NCI-H510A (cell line): ENCODE results near the gene SLC34A2.
"Not testable (repeated sequence)": the region's sequence is repeated elsewhere in the genome, so short reads cannot be mapped to it uniquely, and the experiment has no call there.

Source experiments
- DNase-seq: peaks from one replicate; lab custom pipeline; 2025; lab: John Stamatoyannopoulos, UW

Gene SLC34A2

DNA sequence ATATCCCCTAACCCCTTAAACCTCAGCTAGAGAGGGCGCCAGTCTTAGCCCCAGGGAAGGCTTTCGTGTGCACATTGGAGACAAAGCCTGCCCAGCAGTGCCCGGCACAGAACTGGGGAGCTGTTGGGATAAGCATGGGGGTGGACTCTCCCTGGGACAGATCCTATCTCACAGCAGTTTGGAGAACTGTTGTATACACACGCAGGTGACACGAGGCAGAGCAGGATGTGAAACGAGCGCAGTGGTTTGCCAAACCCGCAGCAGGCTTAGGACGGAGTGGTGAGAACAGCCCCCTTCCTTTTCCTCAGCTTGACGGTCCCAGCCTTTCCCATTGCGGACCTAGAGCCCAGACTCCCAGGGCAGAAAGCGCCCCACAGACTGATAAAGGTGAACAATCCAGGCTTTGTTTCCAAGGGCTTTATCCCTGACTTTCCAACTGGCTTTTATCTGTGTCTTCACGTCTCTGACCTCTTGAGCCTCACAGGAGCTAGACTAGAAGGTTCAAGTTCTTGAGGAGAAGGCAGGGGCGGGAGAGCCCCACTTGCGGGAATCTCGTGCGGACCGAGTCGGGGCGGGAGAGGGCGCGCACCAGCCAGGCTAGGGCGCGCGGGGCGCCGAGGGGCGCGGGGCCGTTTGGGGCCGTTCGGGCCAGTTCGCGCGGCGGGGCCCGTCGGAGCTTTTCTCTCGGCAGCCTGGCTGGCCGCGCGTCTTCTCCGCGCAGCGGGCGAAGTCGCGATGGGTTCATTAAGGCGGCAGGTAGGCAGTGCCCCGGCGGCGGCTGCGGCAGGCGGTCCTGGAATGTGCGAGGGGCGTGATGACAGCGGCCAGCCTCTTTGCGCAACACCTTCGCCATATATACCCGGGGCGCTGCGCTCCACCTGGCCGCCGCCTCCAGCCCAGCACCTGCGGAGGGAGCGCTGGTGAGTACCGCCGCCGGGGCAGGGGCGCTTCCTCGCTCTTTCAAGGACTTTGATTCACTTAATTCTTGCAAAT lies at the start of gene SLC34A2:
Gene SLC34A2, plus strand, starts transcription at position 881 of the 993 bp plus-strand sequence. CDS start 6,650 bp downstream, outside the sequence.
- DNase-seq: peak; percentile 41

GRCh38 chr4:25608644-25609043 lies 47.0 kb upstream of the SLC34A2 start:
- peak; percentile 7 for DNase-seq

- DNase-seq: no peak
Observed at GRCh38 chr4:25609976-25610375, 45.7 kb upstream of the SLC34A2 start.

DNA sequence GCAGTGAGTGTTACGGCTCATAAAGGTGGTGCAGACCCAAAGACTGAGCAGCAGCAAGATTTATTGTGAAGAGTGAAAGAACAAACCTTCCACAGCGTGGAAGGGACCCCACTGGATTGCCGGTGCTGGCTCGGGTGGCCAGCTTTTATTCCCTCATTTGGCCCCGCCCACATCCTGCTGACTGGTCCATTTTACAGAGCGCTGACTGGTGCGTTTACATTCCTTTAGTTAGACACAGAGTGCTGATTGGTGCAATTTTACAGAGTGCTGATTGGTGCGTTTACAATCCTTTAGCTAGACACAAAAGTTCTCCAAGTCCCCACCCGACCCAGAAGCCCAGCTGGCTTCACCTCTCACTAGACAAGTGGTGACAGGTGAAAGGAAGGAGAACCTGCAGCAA lies 42.0 kb upstream of the SLC34A2 start:
- not testable (repeated sequence) for DNase-seq

DNA sequence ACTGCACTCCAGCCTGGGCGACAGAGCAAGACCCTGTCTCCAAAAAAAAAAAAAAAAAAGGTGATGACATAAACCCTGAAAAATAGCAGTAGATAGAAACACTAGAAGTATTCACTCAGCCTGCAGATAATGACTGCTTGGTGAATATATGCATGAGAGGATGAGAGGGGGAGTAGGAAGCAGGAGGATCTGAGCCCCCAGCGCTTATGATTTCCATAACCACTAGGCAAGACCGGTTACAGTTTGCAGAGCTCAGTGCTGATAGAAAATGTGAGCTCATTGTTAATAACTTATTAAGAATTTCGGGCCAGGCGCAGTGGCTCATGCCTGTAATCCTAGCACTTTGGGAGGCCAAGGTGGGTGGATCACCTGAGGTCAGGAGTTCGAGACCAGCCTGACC lies 40.8 kb upstream of the SLC34A2 start:
- DNase-seq: no peak

DNA sequence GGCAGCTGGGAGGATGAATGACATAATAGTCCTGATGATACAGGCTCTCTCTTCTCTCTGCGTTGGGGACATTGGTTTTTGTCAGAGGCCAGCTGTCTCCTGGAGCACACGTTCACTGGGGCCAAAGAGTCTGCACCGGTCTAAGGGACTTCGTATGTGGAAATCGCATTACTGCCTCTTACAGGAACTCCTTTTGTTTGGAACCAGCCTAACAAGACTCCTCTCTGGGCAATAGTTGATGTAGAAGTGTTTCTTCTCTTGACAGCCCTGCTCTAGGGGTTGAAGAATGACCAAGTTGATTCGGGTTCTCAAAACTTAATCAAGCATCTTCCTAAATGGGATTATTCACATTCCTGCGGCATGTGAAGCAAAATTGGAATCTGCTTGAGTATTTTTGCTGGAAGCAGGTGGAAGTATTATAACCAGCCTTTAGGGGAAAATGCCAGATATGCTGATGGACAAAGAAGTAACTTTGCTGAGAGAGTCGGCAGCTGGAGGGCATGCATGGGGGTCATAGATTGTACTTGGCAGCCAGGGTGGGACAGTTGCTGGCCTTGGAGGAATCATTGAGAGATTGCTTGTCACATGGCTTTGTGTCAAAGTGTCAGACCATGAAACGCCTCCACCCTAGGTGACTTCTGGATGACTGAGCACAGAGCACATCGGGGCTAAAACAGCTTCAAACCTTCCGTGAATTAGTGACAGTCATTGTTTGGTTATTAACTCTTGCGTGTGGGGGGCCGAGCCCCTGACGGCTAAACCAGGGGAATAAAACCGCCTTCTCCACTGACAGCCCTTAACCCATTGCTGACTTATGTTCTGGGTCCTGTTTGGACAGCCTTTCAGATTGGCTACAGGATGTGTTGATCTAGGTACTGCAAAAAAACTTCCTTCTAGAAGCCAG lies 34.4 kb upstream of the SLC34A2 start:
- DNase-seq: no peak

DNA sequence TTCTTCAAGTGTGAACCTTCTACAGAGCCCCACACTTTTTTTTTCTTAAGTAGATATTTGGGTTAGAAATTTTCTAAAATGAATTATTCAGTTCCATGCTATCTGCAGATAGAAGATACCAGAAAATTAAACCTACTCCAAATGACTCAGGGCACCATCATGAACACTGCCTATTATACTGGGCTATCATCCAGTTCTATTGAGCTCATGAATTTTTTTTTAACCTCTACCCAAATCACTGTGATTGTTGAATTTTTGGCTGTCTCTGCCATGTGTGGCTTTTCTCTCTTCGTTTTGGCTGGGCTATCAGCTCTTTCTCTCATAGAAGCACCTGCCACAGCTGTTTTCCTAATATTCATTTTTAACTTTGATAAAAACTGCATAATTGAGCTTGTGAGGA lies 31.0 kb upstream of the SLC34A2 start:
- no peak for DNase-seq

DNA sequence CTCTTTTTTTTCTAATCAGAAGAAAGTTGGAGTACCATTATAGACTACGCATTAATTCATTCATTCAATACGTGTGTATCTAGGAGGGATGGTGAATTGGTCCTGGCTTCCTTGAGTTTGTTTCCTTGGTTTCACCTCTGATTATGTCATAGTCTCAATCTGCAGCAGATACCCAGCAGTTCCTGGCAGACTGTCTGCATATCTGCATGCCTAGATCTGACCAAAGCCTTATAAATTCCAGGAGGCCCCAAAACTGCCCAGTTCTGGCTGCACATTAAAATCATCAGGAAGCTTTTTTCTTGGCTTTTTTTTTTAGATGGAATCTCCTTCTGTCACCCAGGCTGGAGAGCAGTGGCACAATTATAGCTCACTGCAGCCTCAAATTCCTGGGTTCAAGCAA lies 27.2 kb upstream of the SLC34A2 start:
- DNase-seq: no peak

DNA sequence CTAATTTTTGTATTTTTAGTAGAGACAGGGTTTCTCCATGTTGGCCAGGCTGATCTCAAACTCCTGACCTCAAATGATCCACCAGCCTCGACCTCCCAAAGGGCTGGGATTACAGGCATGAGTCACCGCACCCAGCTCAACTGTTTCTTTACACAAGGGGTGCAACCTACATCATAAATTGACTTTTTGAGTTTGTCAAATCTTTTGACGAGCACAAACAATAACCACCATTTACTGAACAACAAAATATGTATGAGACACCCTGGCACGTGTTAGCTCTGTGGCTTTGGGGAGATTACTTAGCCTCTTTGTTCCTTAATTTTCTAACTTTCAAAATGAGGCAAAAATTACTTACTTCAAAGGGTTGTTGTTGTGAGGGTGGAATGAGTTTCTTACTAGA lies 23.5 kb upstream of the SLC34A2 start:
- no peak for DNase-seq

DNA sequence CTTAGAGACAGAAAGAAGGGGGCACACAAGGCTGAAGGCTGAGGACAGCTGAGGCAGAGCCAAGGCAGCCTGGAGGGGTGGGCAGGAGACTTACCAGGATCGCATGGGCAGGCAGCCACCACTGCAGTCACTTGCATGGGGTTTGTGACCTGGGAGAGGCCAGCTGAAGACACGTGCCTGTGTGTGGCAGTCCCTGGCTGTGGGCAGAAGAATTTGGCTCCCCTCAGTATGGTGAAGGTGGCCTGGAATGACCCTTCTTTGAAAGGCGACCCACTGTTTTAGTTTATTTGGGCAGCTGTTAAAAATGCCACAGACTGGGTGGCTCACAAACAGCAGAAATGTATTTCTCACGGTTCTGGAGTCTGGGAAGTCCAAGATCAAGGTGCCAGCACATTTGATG lies 22.1 kb upstream of the SLC34A2 start:
- DNase-seq: no peak

GRCh38 chr4:25635501-25635900 lies 20.1 kb upstream of the SLC34A2 start:
- DNase-seq: peak; percentile 1

DNA sequence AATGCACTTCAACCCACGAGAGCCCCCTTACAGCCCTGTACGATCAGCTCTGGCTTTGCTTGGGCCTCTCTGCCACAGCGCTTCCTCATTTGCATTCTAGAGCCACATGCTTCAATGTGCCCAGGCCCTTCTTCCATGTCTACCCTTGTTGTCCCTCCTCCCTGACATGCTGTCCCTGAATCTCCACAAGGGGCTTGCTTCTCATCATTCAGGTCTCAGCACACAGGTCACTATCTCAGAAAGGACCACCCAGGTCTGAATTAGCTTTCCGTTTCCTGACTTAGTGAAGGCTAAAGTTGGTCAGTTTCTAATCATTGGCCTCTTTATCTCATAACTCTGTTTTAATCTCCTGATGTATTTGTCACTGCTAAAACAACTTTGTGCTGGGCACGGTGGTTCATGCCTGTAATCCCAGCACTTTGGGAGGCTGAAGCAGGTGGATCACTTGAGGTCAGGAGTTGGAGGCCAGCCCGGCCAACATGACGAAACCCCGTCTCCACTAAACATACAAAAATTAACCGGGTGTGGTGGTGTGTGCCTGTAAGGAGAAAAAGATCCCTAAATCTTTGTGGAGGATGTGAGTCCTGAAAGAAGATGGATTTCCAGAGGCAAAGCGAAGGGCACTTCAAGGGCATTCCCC lies 17.9 kb upstream of the SLC34A2 start:
- DNase-seq: no peak

DNA sequence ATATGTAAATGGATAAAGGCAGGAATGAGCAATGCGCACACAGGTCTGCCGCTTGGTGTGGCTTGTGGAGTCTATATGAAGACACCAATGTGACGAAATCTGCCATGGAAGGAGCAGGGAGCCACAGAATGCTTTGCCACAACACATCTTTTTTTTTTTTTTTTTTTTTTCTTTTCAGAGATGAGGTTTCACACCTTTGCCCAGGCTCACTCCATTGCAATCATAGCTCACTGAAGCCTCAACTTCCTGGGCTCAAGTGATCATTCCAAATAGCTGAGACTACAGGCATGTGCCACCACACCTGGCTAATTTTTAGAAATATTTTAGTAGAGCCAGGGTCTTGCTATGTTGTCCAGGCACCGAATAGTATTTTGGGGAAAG lies 17.4 kb upstream of the SLC34A2 start:
- no peak for DNase-seq

GRCh38 chr4:25638806-25639205 lies 16.8 kb upstream of the SLC34A2 start:
- no peak for DNase-seq

DNA sequence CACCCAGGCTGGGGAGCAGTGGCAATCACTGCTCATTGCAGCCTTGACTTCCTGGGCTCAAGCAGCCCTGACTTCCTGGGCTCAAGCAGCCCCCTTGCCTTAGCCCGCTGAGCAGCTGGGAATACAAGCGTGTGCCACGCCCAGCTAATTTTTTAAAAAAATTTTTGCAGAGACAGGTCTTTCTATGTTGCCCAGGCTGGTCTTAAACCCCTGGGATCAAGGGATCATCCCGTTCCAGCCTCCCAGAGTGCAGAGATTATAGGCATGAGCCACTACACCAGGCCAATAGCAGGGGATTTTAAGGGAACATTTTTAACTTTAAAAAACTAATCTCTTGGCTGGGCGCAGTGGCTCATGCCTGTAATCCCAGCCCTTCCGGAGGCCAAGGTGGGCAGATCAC lies 5.3 kb upstream of the SLC34A2 start:
- DNase-seq: no peak

- no peak for DNase-seq
Observed at GRCh38 chr4:25651682-25652081, 4.0 kb upstream of the SLC34A2 start.

- no peak for DNase-seq
Observed at GRCh38 chr4:25654031-25654970, 1.4 kb upstream of the SLC34A2 start.

- DNase-seq: no peak
Observed at GRCh38 chr4:25656031-25656430, 380 bp downstream of the SLC34A2 start.

- no peak for DNase-seq
Observed at GRCh38 chr4:25658357-25658771, 2.7 kb downstream of the SLC34A2 start.

GRCh38 chr4:25658777-25659176 lies 3.1 kb downstream of the SLC34A2 start:
- DNase-seq: no peak

- DNase-seq: not testable (repeated sequence)
Observed at GRCh38 chr4:25661441-25661840, 5.8 kb downstream of the SLC34A2 start.
